Activated naive CD4-positive, alpha-beta T cell (primary cell): Measurements from ENCODE around the gene P2RY2.

Experiments used
- DNase-seq, 4 experiments: peaks; one replicate each; lab custom pipeline; 2025; lab: John Stamatoyannopoulos, UW

Gene P2RY2

DNA sequence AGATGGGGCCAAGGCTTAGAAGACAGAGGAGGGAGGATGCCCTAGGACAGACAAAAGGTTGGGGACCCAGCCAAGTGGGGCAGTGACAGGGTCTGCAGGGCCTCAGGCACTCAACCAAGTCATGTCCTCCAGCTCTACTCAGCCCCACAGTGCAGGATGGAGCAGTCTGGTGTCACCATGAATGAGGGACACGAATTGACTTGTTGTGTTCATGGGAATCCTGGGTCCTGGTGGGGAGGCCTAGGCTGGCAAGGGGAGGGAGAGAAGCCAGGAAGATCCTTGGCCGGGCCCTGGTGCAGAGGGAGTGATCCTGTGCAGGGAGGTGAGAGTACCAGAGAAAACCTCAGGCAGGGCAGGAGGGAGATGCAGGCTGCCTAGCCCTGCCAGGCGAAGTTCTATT is 66.0 kb downstream of the P2RY2 start:
- DNase-seq = no peak

DNA sequence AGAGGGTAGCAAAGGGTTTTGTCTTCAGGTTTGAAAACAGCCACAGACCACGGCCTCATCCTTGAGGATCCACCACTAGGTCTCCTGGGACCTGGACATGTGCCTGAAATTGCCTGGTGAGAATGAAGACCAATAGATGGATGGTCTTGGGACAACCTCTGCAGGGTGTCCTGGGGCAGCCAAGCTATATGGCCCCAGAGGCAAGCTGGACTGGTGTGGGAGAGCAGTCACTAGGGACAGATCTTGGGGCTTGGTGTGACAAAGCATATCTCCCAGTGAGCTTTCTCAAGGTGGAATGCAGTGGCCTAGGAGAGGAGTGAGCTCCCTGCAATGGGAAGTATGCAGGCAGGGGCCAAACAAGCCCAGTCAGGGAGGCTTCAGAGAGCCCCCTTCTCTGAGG is 67.6 kb downstream of the P2RY2 start:
- DNase-seq = no peak
